Stomach (tissue), 4 donors: ENCODE measurements around the gene SMURF1.

Experiments
- POLR2A ChIP-seq, 4 donors: fragments of 450-650 bp; IDR thresholded peaks; one replicate each; pipeline ENCODE4 v1.6.1; 2016; ENCODE audit warnings: antibody characterized with exemption in 4 of 4, control low read depth in 2 of 4, mild to moderate bottlenecking in 1 of 4, moderate library complexity in 1 of 4
- TF ChIP-seq, protein P1 (sequence below), 7 experiments: fragments of 450-650 bp in 4 of 7; fragments of 200-600 bp in 3 of 7; sonication (generic) in 3 of 7; IDR thresholded peaks; one replicate each; pipeline ENCODE4 v1.5.1; 2016 to 2019; ENCODE audit warnings: antibody characterized with exemption in 7 of 7, control low read depth in 2 of 7, mild to moderate bottlenecking in 1 of 7

DNA sequence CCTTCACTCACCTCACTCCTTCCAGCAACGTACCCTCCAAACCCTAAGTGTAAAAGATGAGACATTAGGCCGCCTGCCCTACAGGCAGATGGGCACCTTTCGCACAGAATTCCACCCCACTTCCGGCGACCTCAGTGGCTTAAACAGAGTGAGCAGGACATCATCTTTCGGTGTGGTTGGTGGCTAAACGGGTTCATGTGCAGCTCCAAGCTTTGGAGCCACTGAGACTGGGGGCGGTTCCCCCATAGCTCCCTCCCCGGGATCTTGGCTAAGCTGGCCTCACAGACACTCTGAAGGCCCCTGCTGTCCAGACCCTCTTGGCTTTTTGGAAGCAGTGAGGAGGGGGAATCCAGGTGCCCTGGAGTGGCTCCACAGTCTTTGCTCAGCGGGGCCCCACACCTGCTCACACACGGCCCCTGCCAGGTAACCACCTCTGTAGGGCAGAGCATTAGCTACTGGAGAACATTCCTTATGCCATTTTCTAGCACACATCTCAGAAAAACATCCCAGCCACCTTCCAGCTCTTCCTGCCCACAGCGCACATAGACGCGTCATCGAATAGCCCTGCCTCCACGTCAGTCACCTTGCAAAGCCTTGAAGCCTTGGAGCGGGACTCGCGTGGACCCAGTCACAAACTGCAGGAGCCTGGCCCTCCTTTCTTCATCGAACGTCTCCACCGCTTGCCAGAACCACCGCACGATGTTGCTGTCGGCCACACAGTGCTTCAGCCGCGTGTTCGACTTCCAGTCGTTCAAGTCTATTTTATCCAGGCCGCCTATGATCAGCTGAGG, 108.8 kb downstream of the SMURF1 start:
- TF ChIP-seq, protein P1, sequence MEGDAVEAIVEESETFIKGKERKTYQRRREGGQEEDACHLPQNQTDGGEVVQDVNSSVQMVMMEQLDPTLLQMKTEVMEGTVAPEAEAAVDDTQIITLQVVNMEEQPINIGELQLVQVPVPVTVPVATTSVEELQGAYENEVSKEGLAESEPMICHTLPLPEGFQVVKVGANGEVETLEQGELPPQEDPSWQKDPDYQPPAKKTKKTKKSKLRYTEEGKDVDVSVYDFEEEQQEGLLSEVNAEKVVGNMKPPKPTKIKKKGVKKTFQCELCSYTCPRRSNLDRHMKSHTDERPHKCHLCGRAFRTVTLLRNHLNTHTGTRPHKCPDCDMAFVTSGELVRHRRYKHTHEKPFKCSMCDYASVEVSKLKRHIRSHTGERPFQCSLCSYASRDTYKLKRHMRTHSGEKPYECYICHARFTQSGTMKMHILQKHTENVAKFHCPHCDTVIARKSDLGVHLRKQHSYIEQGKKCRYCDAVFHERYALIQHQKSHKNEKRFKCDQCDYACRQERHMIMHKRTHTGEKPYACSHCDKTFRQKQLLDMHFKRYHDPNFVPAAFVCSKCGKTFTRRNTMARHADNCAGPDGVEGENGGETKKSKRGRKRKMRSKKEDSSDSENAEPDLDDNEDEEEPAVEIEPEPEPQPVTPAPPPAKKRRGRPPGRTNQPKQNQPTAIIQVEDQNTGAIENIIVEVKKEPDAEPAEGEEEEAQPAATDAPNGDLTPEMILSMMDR (IDR thresholded peaks at IDR 0.05) = no peak
- no peak for TF ChIP-seq POLR2A (IDR thresholded peaks at IDR 0.05)
